HG03066 (cell line): ENCODE data around the gene PLXNB2.
A peak's percentile ranks its signal among the peaks of the same experiment; 100 is the strongest.
"Not testable (repeated sequence)": the region's sequence is repeated elsewhere in the genome, so short reads cannot be mapped to it uniquely, and the experiment has no call there.

Experiments used
- ATAC-seq: cut with Tn5 transposase; IDR thresholded peaks from one replicate; pipeline ENCODE4 v1.9.1; 2021; ENCODE audit warnings: low read depth; ENCODE audit not compliant: unreplicated experiment

Gene PLXNB2

GRCh38 chr22:50306753-50307749, at the start of gene PLXNB2:
Gene PLXNB2 (minus strand): TSS chr22:50307646. CDS start chr22:50290584, 17,062 bp downstream.
- ATAC-seq, result no peak

GRCh38 chr22:50357222-50357621, 49.8 kb upstream of the PLXNB2 start:
- no peak for ATAC-seq

- no peak for ATAC-seq
These were observed 48.7 kb upstream of the PLXNB2 start for GRCh38 chr22:50356186-50356585.

- no peak for ATAC-seq
These were observed 40.6 kb upstream of the PLXNB2 start for GRCh38 chr22:50348058-50348457.

GRCh38 chr22:50347157-50347556, 39.7 kb upstream of the PLXNB2 start:
- no peak for ATAC-seq

GRCh38 chr22:50346470-50346869, 39.0 kb upstream of the PLXNB2 start:
- ATAC-seq, result no peak

- ATAC-seq, result peak; percentile 6
These were observed 36.1 kb upstream of the PLXNB2 start for GRCh38 chr22:50343541-50343935.

GRCh38 chr22:50342651-50343540, 35.5 kb upstream of the PLXNB2 start, which contains the start of gene PPP6R2:
Gene PPP6R2 (plus strand): TSS chr22:50343327. CDS start chr22:50393909, 50,582 bp downstream.
- ATAC-seq, result peak; percentile 70

- ATAC-seq, result no peak
These were observed 34.7 kb upstream of the PLXNB2 start for GRCh38 chr22:50341977-50342650.

GRCh38 chr22:50339945-50340879, 32.8 kb upstream of the PLXNB2 start:
- no peak for ATAC-seq

- ATAC-seq, result no peak
These were observed 31.5 kb upstream of the PLXNB2 start for GRCh38 chr22:50338860-50339462.

GRCh38 chr22:50338042-50338573, 30.7 kb upstream of the PLXNB2 start:
- no peak for ATAC-seq

- ATAC-seq, result no peak
These were observed 30.0 kb upstream of the PLXNB2 start for GRCh38 chr22:50337262-50338041.

GRCh38 chr22:50334433-50334832, 27.0 kb upstream of the PLXNB2 start:
- not testable (repeated sequence) for ATAC-seq

- ATAC-seq, result no peak
These were observed 21.8 kb upstream of the PLXNB2 start for GRCh38 chr22:50329236-50329635.

GRCh38 chr22:50327711-50328019, 20.2 kb upstream of the PLXNB2 start:
- ATAC-seq, result no peak

- peak; percentile 68 for ATAC-seq
These were observed 19.7 kb upstream of the PLXNB2 start, which contains the start of gene DENND6B for GRCh38 chr22:50326956-50327710. Gene DENND6B (minus strand): TSS chr22:50327012. CDS start chr22:50326988, 24 bp downstream.
